CD4-positive, alpha-beta T cell treated with Interleukin-6 at 100 ng/mL for 8 hours (primary cell): ENCODE results near the gene NADSYN1.
"Not testable (repeated sequence)": the region's sequence is repeated elsewhere in the genome, so short reads cannot be mapped to it uniquely, and the experiment has no call there.

Experiments used
- DNase-seq: peaks from one replicate; pipeline ENCODE4 v3.0.0-alpha.2; 2020; ENCODE audit warnings: mixed read lengths, low spot score

Gene NADSYN1

DNA sequence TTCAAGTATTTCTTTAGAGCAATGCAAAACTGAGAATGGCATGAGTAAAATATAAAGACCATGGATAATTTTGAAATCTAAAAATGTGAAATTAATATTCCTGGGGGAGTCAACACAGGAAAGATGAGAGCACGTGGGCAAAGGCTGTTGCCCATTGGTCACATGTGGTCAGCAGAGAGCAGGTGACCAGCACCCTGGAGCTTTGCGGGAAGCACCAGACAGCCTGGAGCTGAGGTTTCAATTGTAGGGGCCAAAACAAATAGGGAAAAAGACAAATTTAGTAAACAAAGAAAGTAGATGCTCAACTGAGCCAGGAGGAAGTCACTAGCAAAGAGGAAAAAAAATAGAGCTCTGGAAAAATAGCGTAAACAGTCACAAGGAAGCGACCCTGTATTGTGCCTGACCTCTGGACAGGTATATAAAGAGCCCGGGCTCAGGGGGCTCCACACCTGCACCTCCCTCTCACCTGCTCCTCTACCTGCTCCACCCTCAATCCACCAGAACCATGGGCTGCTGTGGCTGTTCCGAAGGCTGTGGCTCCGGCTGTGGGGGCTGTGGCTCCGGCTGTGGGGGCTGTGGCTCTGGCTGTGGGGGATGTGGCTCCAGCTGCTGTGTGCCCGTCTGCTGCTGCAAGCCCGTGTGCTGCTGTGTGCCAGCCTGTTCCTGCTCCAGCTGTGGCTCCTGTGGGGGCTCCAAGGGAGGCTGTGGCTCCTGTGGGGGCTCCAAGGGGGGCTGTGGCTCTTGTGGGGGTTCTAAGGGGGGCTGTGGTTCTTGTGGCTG lies 74.0 kb downstream of the NADSYN1 start, which contains the start of gene KRTAP5-7:
KRTAP5-7 (plus strand) TSS at position 472 of the 780 bp plus-strand sequence; CDS start at position 506, 34 bp downstream.
- DNase-seq, result not testable (repeated sequence)

DNA sequence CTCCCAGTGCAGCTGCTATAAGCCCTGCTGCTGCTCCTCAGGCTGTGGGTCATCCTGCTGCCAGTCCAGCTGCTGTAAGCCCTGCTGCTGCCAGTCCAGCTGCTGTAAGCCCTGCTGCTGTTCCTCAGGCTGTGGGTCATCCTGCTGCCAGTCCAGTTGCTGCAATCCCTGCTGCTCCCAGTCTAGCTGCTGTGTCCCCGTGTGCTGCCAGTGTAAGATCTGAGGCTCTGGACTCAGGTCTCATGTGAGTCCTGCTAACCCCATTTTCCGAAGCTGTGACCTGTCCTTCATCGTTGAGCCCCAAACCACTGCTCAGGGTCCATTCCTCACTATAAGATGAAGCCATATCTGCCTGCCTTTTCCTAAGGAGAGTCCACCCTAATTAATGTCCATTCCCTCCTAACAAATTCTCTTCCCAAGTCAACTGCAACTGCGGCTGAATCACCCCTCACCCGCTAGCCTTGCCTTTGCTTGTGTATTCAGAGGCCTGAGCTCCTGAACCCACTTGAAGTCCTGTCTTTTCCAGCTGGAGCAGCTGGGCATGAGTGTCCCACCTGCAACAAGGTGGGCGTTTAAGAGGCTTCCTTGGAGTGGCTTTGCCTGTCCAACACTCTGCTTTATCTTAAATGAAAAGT lies 74.7 kb downstream of the NADSYN1 start:
- no peak for DNase-seq

GRCh38 chr11:71530602-71531001 lies 77.6 kb downstream of the NADSYN1 start:
- DNase-seq, result no peak

- DNase-seq, result no peak
These were observed 79.1 kb downstream of the NADSYN1 start for GRCh38 chr11:71532036-71532610.

DNA sequence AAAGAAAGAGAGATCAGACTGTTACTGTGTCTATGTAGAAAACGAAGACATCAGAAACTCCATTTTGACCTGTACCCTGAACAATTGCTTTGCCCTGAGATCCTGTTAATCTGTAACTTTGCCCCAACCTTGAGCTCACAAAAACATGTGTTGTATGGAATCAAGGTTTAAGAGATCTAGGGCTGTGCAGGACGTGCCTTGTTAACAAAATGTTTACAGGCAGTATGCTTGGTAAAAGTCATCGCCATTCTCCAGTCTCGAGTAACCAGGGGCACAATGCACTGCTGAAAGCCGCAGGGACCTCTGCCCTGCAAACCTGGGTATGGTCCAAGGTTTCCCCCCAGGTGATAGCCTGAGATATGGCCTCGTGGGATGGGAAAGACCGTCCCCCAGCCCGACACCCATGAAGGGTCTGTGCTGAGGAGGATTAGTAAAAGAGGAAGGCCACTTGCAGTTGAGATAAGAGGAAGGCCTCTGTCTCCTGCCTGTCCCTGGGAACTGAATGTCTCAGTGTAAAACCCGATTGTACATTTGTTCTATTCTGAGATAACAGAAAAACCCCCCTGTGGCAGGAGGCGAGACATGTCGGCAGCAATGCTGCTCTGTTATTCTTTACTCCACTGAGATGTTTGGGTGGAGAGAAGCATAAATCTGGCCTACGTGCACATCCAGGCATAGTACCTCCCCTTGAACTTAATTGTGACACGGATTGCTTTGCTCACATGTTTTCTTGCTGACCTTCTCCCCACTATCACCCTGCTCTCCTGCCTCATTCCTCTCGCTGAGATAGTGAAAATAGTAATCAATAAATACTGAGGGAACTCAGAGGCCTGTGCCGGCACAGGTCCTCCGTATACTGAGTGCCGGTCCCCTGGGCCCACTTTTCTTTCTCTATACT lies 82.0 kb downstream of the NADSYN1 start:
- DNase-seq, result not testable (repeated sequence)

GRCh38 chr11:71535825-71536224 lies 82.8 kb downstream of the NADSYN1 start:
- no peak for DNase-seq

- DNase-seq, result no peak
These were observed 84.5 kb downstream of the NADSYN1 start for GRCh38 chr11:71537537-71537936.

GRCh38 chr11:71537977-71538665 lies 85.1 kb downstream of the NADSYN1 start, which contains the start of gene KRTAP5-8:
KRTAP5-8 (plus strand) TSS chr11:71538025; CDS start chr11:71538056, 31 bp downstream.
- DNase-seq, result not testable (repeated sequence)

GRCh38 chr11:71538666-71538990 lies 85.6 kb downstream of the NADSYN1 start:
- DNase-seq, result no peak

GRCh38 chr11:71539017-71539416 lies 86.0 kb downstream of the NADSYN1 start:
- no peak for DNase-seq

DNA sequence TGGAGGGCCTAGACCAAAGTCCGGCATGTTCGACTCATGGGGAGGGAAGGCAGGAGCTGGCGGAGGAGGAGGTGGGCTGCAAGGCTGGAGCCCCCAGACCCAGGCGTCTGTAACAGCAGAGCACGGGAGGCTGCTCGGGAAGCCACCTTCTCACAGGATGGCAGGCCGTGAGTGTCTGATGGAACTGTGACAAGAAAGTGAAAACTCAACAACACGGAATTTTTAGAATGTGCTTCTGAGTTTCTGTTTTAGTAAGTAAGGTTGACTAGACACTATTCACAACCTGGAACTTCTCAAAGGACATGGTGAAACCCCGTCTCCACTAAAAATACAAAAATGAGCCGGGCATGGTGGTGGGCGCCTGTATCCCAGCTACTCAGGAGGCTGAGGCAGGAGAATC lies 87.0 kb downstream of the NADSYN1 start:
- not testable (repeated sequence) for DNase-seq

GRCh38 chr11:71540521-71541304 lies 87.7 kb downstream of the NADSYN1 start:
- DNase-seq, result not testable (repeated sequence)

- DNase-seq, result no peak
These were observed 89.4 kb downstream of the NADSYN1 start for GRCh38 chr11:71542382-71542781.

DNA sequence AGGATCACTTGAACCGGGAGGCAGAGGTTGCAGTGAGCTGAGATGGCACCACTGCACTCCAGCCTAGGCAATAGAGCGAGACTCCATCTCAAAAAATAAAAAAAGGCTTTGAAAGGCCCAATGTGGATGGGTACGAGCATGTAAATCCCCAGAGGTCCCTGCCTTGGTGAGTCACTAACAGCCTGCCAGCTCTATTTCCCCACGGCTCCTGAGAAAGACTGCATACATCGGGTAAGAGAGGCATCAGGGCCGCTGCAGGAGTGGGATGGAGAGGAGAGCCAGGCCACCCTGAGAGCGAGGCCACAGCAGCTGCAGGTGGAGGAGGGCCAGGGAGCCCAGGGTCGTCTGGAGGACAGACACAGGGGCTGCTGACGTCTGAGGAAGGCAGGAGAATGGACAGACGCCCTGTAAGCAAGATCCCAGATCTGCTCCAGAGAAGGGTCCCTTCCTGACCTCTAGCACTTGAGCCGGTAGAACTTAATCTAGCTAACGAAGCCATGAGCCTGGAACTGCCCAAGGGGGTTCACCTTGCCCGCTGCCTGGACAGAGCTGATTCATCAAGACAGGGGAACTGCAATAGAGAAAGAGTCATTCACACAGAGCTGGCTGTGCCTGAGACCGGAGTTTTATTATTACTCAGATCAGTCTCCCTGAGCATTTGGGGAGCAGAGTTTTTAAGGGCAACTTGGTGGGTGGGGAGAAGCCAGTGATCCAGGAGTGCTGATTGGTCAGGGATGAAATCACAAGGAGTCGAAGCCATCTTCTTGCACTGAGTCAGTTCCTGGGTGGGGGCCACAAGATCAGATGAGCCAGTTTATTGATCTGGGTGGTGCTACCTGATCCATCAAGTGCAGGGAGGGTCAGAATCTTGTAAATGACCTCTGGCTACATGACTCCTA lies 90.1 kb downstream of the NADSYN1 start:
- DNase-seq, result no peak

DNA sequence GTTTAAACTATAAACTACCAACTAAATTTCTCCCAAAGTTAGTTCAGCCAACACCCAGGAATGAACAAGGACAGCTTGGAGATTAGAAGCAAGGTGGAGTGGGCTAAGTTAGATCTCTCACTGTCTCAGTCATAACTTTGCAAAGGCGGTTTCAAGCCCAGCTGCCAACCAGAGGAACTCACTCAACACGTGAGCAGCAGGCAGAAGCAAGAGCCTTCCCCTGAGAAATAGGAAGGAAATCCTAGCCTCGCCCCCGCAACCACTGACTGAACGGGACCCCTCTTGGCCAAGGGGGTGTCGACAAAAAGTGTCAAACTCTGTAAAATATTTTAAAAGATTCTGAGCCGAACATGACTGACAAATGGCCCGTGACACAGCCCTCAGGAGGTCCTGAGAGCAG lies 90.9 kb downstream of the NADSYN1 start:
- DNase-seq, result no peak

- DNase-seq, result no peak
These were observed 91.7 kb downstream of the NADSYN1 start for GRCh38 chr11:71544525-71545214.

GRCh38 chr11:71545405-71545966 lies 92.5 kb downstream of the NADSYN1 start:
- DNase-seq, result no peak

DNA sequence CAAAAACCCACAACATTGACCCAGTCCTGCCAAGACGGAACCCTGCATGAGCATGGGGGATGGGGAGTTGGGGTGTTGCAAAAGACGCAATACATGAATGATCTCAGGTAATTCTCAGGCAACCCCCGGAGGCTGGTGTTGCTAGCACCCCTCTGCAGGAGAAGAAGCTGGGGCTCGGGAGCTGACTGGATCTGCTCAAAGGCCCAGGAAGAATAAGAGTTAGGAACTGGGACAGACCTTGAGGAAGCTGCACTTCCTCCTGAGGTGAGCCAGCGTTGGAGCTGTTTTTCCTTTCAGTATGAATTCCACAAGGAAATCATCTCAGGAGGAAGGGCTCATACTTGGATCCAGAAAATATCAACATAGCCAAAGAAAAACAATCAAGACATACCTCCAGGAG lies 95.1 kb downstream of the NADSYN1 start, which contains the start of gene KRTAP5-9:
KRTAP5-9 (plus strand) TSS at position 301 of the 400 bp plus-strand sequence. CDS start 238 bp downstream, outside the sequence.
- DNase-seq, result no peak
